GM23338 (cell line): ENCODE measurements around the gene KRT222. TPM values are rescaled to one million over a fixed set of nuclear protein-coding genes. Genes with fewer than 3 reads are reported as not detected.

Experiments used
- ATAC-seq: fragments of 200-7000 bp; cut with Tn5 transposase; 3 replicates; pipeline ENCODE4 v1.9.1; 2020
- DNase-seq: peaks from one replicate; pipeline ENCODE4 v3.0.0-alpha.2; 2015; ENCODE audit warnings: low spot score
- H2AFZ ChIP-seq: fragments of 200-600 bp; sonication (generic); 2 replicates; pipeline ENCODE4 v1.8.0; 2016; ENCODE audit warnings: antibody characterized with exemption, mild to moderate bottlenecking, moderate library complexity
- H3F3A ChIP-seq: fragments of 200-600 bp; sonication (generic); replicated peaks from 2 replicates; pipeline ENCODE4 v1.8.0; 2017; ENCODE audit warnings: antibody characterized with exemption, mixed run types, low read depth
- H3K27ac ChIP-seq: fragments of 200-600 bp; sonication (generic); 2 replicates; pipeline ENCODE4 v1.6.1; 2016; ENCODE audit warnings: low read depth
- H3K27me3 ChIP-seq: fragments of 200-600 bp; sonication (generic); 2 replicates; pipeline ENCODE4 v1.8.0; 2016; ENCODE audit warnings: mild to moderate bottlenecking, mixed run types, moderate library complexity; ENCODE audit not compliant: insufficient read depth
- H3K36me3 ChIP-seq: fragments of 200-600 bp; sonication (generic); 2 replicates; pipeline ENCODE4 v1.8.0; 2016; ENCODE audit warnings: mild to moderate bottlenecking; ENCODE audit not compliant: insufficient read depth
- H3K4me1 ChIP-seq: fragments of 200-600 bp; sonication (generic); 2 replicates; pipeline ENCODE4 v1.8.0; 2016; ENCODE audit warnings: mild to moderate bottlenecking, moderate library complexity; ENCODE audit not compliant: insufficient read depth
- H3K4me2 ChIP-seq: fragments of 200-600 bp; sonication (generic); 2 replicates; pipeline ENCODE4 v1.7.1; 2017; ENCODE audit warnings: mixed run types
- H3K4me3 ChIP-seq: fragments of 200-600 bp; sonication (generic); 2 replicates; pipeline ENCODE4 v1.6.1; 2016; ENCODE audit warnings: mixed run types
- H3K79me2 ChIP-seq: fragments of 200-600 bp; sonication (generic); replicated peaks from 2 replicates; pipeline ENCODE4 v1.8.0; 2017; ENCODE audit warnings: mild to moderate bottlenecking; ENCODE audit not compliant: insufficient read depth
- H3K9me2 ChIP-seq: fragments of 200-600 bp; sonication (generic); 2 replicates; pipeline ENCODE4 v1.8.0; 2017; ENCODE audit not compliant: insufficient read depth
- H4K20me1 ChIP-seq: fragments of 200-600 bp; sonication (generic); replicated peaks from 2 replicates; pipeline ENCODE4 v1.8.0; 2017; ENCODE audit warnings: mild to moderate bottlenecking; ENCODE audit not compliant: insufficient read depth
- H3K27ac Mint-ChIP-seq: 2 replicates; pipeline ENCODE4 v1.8.0; 2020; ENCODE audit warnings: inconsistent platforms, mild to moderate bottlenecking, moderate library complexity, mixed read lengths
- H3K27me3 Mint-ChIP-seq: 3 replicates; pipeline ENCODE4 v1.8.0; 2022; ENCODE audit warnings: low read depth, mild to moderate bottlenecking, moderate library complexity, mixed read lengths, inconsistent platforms; ENCODE audit not compliant: insufficient read depth, poor library complexity
- H3K36me3 Mint-ChIP-seq: 3 replicates; pipeline ENCODE4 v1.8.0; 2021; ENCODE audit warnings: low read depth, mild to moderate bottlenecking, inconsistent platforms, moderate library complexity, mixed read lengths
- H3K4me1 Mint-ChIP-seq: 3 replicates; pipeline ENCODE4 v1.8.0; 2020; ENCODE audit warnings: mild to moderate bottlenecking, inconsistent platforms, mixed read lengths
- H3K4me3 Mint-ChIP-seq: 3 replicates; pipeline ENCODE4 v1.8.0; 2021; ENCODE audit warnings: moderate library complexity, mild to moderate bottlenecking, inconsistent platforms, mixed read lengths
- H3K9me3 Mint-ChIP-seq: 3 replicates; pipeline ENCODE4 v1.8.0; 2020; ENCODE audit warnings: moderate library complexity, mild to moderate bottlenecking, inconsistent platforms, mixed read lengths
- CREB1 ChIP-seq: fragments of 250-450 bp; sonication (Bioruptor Pico); IDR thresholded peaks from 2 replicates; pipeline ENCODE4 v1.5.0; 2020; ENCODE audit warnings: low read depth, mild to moderate bottlenecking, moderate library complexity
- ETS1 ChIP-seq: IDR thresholded peaks from 2 replicates; pipeline ENCODE4 v1.6.1; 2016; ENCODE audit warnings: antibody characterized with exemption
- EZH2 ChIP-seq: fragments of 200-600 bp; sonication (generic); IDR thresholded peaks from one replicate; pipeline ENCODE4 v1.8.0; 2017; ENCODE audit warnings: antibody characterized with exemption, mild to moderate bottlenecking, low read depth; ENCODE audit not compliant: unreplicated experiment
- EZH2phosphoT487 ChIP-seq: fragments of 200-600 bp; sonication (generic); IDR thresholded peaks from one replicate; pipeline ENCODE4 v1.8.1; 2018; ENCODE audit warnings: antibody characterized with exemption; ENCODE audit not compliant: unreplicated experiment
- JUNB ChIP-seq: IDR thresholded peaks from one replicate; pipeline ENCODE4 v1.6.1; 2016; ENCODE audit warnings: antibody characterized with exemption; ENCODE audit not compliant: unreplicated experiment
- NANOG ChIP-seq: IDR thresholded peaks from 2 replicates; pipeline ENCODE4 v1.6.1; 2016; ENCODE audit warnings: antibody characterized with exemption, borderline replicate concordance
- POLR2AphosphoS5 ChIP-seq: IDR thresholded peaks from 2 replicates; pipeline ENCODE4 v1.6.1; 2016; ENCODE audit warnings: antibody characterized with exemption, low read depth
- STAT1 ChIP-seq: IDR thresholded peaks from one replicate; pipeline ENCODE4 v1.6.1; 2016; ENCODE audit warnings: antibody characterized with exemption; ENCODE audit not compliant: unreplicated experiment
- ZNF114 ChIP-seq: fragments of 250-450 bp; sonication (Bioruptor Pico); IDR thresholded peaks from 2 replicates; pipeline ENCODE4 v1.5.0; 2020; ENCODE audit warnings: mild to moderate bottlenecking, moderate library complexity
- ZNF331 ChIP-seq: fragments of 250-450 bp; sonication (Bioruptor Pico); IDR thresholded peaks from 2 replicates; pipeline ENCODE4 v1.5.0; 2020; ENCODE audit warnings: low read depth, mild to moderate bottlenecking, moderate library complexity
- polyA plus RNA-seq: library from polyadenylated mRNA; unstranded; fragments of >200 nt; fragmentation: Nextera tagmentation; extraction: Ambion mirVana; gene quantifications from 2 replicates; pipeline ENCODE4 v1.2.1, GENCODE V29; 2016
- total RNA-seq: library from RNA; depleted of rRNA; stranded (reverse); fragments of >200 nt; shearing (Covaris generic); gene quantifications from 2 replicates; pipeline ENCODE4 v1.2.3, GENCODE V29; 2014
- TF ChIP-seq, protein P1 (sequence below), 2 experiments: fragments of 200-600 bp in 1 of 2; sonication (generic) in 1 of 2; conservative IDR thresholded peaks; 2 replicates each; pipeline versions ENCODE4 v1.5.1 to v1.6.1; 2016 to 2017; ENCODE audit warnings: antibody characterized with exemption in 2 of 2, low read depth in 2 of 2, mild to moderate bottlenecking in 2 of 2, moderate library complexity in 1 of 2
- TF ChIP-seq, protein P2 (sequence below): fragments of 250-450 bp; sonication (Bioruptor Pico); IDR thresholded peaks from 2 replicates; pipeline ENCODE4 v1.5.0; 2020; ENCODE audit warnings: mild to moderate bottlenecking, moderate library complexity

The KRT222 gene
- total and polyA plus RNA-seq, 2 experiments from 2014 or later: not detected

DNA sequence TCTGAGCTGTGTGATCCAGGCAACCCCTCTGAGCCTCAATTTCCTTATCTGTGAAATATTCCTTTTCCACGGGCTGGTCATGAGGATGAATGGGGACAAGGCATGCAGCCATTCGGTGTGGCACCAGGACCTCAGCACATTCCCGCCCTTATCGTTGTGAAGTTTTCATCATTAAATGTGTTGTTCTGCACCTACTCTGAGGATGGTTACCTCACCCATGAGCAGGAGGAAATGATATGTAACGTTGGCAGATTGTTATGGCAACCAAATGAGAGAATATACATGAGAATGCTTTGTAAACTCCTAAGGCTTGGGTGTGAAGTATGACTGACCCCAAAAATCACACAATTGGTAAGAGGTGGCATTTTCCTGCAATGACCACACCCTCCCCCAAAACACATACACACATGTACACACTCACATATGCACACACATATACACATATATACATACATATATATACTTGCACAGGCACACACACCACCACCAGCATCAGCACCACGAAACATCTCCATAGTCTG lies 56.9 kb downstream of the KRT222 start (continued):
- TF ChIP-seq, protein P1, sequence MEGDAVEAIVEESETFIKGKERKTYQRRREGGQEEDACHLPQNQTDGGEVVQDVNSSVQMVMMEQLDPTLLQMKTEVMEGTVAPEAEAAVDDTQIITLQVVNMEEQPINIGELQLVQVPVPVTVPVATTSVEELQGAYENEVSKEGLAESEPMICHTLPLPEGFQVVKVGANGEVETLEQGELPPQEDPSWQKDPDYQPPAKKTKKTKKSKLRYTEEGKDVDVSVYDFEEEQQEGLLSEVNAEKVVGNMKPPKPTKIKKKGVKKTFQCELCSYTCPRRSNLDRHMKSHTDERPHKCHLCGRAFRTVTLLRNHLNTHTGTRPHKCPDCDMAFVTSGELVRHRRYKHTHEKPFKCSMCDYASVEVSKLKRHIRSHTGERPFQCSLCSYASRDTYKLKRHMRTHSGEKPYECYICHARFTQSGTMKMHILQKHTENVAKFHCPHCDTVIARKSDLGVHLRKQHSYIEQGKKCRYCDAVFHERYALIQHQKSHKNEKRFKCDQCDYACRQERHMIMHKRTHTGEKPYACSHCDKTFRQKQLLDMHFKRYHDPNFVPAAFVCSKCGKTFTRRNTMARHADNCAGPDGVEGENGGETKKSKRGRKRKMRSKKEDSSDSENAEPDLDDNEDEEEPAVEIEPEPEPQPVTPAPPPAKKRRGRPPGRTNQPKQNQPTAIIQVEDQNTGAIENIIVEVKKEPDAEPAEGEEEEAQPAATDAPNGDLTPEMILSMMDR (conservative IDR thresholded peaks at IDR 0.05; ENCODE audit: low read depth in 2 of 2): no peak
- TF ChIP-seq EZH2 (no peak), EZH2phosphoT487 (no peak), ETS1 (no peak), ZNF331 (CRISPR knock-in tag) (no peak), STAT1 (no peak)

GRCh38 chr17:40607641-40608040 lies 57.3 kb downstream of the KRT222 start:
- Mint-ChIP-seq H3K4me1 (peaks cover 17% of the 10 kb centered on the region), H3K36me3 (no peaks in the 10 kb centered on the region), H3K9me3 (no peaks in the 10 kb centered on the region; the same call in 2 of the 3 replicates), H3K27me3 (no peaks in the 10 kb centered on the region), H3K4me3 (no peak overlapping the region), H3K27ac (no peak overlapping the region)
- Histone ChIP-seq H3K27me3 (no peaks in the 10 kb centered on the region), H3K79me2 (no peaks in the 10 kb centered on the region), H4K20me1 (no peaks in the 10 kb centered on the region), H2AFZ (0 out of 2 replicates have a peak overlapping the region, but pooled peaks have one; percentile 66), H3K4me3 (no peak overlapping the region), H3F3A (no peaks in the 10 kb centered on the region), H3K4me2 (no peak overlapping the region), H3K9me2 (no peaks in the 10 kb centered on the region), H3K4me1 (peaks cover 7% of the 10 kb centered on the region), H3K27ac (no peak overlapping the region), H3K36me3 (no peaks in the 10 kb centered on the region)
- DNase-seq (no peak), ATAC-seq (no peak; the same call in 2 of the 3 replicates)
- TF ChIP-seq ZNF331 (CRISPR knock-in tag): no peak
- TF ChIP-seq EZH2phosphoT487: no peak
- TF ChIP-seq, protein P1 (conservative IDR thresholded peaks at IDR 0.05; ENCODE audit: low read depth in 2 of 2): no peak
- no peak for TF ChIP-seq POLR2AphosphoS5
- no peak for TF ChIP-seq EZH2
- TF ChIP-seq CREB1 (CRISPR knock-in tag): no peak
- TF ChIP-seq, protein P2, sequence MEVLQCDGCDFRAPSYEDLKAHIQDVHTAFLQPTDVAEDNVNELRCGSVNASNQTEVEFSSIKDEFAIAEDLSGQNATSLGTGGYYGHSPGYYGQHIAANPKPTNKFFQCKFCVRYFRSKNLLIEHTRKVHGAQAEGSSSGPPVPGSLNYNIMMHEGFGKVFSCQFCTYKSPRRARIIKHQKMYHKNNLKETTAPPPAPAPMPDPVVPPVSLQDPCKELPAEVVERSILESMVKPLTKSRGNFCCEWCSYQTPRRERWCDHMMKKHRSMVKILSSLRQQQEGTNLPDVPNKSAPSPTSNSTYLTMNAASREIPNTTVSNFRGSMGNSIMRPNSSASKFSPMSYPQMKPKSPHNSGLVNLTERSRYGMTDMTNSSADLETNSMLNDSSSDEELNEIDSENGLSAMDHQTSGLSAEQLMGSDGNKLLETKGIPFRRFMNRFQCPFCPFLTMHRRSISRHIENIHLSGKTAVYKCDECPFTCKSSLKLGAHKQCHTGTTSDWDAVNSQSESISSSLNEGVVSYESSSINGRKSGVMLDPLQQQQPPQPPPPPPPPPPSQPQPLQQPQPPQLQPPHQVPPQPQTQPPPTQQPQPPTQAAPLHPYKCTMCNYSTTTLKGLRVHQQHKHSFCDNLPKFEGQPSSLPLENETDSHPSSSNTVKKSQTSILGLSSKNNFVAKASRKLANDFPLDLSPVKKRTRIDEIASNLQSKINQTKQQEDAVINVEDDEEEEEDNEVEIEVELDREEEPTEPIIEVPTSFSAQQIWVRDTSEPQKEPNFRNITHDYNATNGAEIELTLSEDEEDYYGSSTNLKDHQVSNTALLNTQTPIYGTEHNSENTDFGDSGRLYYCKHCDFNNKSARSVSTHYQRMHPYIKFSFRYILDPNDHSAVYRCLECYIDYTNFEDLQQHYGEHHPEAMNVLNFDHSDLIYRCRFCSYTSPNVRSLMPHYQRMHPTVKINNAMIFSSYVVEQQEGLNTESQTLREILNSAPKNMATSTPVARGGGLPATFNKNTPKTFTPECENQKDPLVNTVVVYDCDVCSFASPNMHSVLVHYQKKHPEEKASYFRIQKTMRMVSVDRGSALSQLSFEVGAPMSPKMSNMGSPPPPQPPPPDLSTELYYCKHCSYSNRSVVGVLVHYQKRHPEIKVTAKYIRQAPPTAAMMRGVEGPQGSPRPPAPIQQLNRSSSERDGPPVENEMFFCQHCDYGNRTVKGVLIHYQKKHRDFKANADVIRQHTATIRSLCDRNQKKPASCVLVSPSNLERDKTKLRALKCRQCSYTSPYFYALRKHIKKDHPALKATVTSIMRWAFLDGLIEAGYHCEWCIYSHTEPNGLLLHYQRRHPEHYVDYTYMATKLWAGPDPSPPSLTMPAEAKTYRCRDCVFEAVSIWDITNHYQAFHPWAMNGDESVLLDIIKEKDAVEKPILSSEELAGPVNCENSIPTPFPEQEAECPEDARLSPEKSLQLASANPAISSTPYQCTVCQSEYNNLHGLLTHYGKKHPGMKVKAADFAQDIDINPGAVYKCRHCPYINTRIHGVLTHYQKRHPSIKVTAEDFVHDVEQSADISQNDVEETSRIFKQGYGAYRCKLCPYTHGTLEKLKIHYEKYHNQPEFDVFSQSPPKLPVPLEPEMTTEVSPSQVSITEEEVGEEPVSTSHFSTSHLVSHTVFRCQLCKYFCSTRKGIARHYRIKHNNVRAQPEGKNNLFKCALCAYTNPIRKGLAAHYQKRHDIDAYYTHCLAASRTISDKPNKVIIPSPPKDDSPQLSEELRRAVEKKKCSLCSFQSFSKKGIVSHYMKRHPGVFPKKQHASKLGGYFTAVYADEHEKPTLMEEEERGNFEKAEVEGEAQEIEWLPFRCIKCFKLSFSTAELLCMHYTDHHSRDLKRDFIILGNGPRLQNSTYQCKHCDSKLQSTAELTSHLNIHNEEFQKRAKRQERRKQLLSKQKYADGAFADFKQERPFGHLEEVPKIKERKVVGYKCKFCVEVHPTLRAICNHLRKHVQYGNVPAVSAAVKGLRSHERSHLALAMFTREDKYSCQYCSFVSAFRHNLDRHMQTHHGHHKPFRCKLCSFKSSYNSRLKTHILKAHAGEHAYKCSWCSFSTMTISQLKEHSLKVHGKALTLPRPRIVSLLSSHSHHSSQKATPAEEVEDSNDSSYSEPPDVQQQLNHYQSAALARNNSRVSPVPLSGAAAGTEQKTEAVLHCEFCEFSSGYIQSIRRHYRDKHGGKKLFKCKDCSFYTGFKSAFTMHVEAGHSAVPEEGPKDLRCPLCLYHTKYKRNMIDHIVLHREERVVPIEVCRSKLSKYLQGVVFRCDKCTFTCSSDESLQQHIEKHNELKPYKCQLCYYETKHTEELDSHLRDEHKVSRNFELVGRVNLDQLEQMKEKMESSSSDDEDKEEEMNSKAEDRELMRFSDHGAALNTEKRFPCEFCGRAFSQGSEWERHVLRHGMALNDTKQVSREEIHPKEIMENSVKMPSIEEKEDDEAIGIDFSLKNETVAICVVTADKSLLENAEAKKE (CRISPR knock-in tag): no peak
- TF ChIP-seq JUNB: no peak
- TF ChIP-seq ZNF114 (CRISPR knock-in tag): no peak
- no peak for TF ChIP-seq NANOG
- no peak for TF ChIP-seq ETS1
